Keratinocyte (primary cell): Measurements from ENCODE around the gene PTPRF.

Experiments used
- EZH2 ChIP-seq: IDR thresholded peaks from one replicate; pipeline ENCODE4 v1.6.1; 2012; ENCODE audit warnings: inconsistent platforms, mild to moderate bottlenecking, low read length, moderate library complexity
- TF ChIP-seq, protein P1 (sequence below), 3 experiments: IDR thresholded peaks in 1 of 3; conservative IDR thresholded peaks in 1 of 3; optimal IDR thresholded peaks in 1 of 3; 2 replicates in 2 of 3; 3 replicates in 1 of 3; pipeline versions ENCODE3 to v1.5.1; 2011; ENCODE audit warnings: low read length in 3 of 3, mild to moderate bottlenecking in 3 of 3, moderate library complexity in 2 of 3, control low read depth in 1 of 3, inconsistent platforms in 1 of 3; ENCODE audit not compliant: insufficient read depth in 2 of 3; ENCODE audit errors: extremely low read depth in 1 of 3

DNA sequence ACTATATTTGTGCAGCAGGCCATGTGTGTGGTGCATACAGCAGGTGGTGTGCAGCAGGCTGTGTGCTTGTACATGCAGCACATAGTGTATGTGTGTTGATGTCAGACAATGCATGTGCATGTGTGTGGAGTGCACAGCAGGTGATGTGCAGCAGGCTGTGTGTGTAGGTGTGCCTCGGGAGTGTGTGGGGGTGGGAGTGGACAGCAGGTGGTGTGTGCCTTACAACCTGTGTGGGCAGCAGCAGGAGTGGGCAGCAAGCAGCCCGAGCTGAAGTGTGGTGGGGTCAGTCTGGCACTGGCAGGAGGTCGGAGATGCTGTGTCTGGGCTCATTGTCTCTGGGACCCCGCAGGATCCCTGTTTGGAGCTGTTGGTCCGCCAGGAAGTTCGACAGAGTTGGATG lies 29.6 kb downstream of the PTPRF start:
- TF ChIP-seq, protein P1, sequence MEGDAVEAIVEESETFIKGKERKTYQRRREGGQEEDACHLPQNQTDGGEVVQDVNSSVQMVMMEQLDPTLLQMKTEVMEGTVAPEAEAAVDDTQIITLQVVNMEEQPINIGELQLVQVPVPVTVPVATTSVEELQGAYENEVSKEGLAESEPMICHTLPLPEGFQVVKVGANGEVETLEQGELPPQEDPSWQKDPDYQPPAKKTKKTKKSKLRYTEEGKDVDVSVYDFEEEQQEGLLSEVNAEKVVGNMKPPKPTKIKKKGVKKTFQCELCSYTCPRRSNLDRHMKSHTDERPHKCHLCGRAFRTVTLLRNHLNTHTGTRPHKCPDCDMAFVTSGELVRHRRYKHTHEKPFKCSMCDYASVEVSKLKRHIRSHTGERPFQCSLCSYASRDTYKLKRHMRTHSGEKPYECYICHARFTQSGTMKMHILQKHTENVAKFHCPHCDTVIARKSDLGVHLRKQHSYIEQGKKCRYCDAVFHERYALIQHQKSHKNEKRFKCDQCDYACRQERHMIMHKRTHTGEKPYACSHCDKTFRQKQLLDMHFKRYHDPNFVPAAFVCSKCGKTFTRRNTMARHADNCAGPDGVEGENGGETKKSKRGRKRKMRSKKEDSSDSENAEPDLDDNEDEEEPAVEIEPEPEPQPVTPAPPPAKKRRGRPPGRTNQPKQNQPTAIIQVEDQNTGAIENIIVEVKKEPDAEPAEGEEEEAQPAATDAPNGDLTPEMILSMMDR (optimal IDR thresholded peaks at IDR 0.05 in 1 of 3, IDR thresholded peaks at IDR 0.05 in 1 of 3, conservative IDR thresholded peaks at IDR 0.05 in 1 of 3; ENCODE audit: extremely low read depth in 1 of 3, insufficient read depth in 2 of 3, low read length in 3 of 3) = no peak
- no peak for TF ChIP-seq EZH2
